GM10266 (cell line): ENCODE measurements around the gene ULBP2.
"Not testable (repeated sequence)": the region's sequence is repeated elsewhere in the genome, so short reads cannot be mapped to it uniquely, and the experiment has no call there.

ENCODE experiments used
- DNase-seq: peaks from one replicate; pipeline ENCODE4 v3.0.0; 2012; ENCODE audit errors: extremely low spot score
- CTCF ChIP-seq: IDR thresholded peaks from 2 replicates; pipeline ENCODE4 v1.5.1; 2012; ENCODE audit warnings: mild to moderate bottlenecking, low read depth; ENCODE audit not compliant: control insufficient read depth, insufficient read depth; ENCODE audit errors: missing control alignments

The ULBP2 gene

DNA sequence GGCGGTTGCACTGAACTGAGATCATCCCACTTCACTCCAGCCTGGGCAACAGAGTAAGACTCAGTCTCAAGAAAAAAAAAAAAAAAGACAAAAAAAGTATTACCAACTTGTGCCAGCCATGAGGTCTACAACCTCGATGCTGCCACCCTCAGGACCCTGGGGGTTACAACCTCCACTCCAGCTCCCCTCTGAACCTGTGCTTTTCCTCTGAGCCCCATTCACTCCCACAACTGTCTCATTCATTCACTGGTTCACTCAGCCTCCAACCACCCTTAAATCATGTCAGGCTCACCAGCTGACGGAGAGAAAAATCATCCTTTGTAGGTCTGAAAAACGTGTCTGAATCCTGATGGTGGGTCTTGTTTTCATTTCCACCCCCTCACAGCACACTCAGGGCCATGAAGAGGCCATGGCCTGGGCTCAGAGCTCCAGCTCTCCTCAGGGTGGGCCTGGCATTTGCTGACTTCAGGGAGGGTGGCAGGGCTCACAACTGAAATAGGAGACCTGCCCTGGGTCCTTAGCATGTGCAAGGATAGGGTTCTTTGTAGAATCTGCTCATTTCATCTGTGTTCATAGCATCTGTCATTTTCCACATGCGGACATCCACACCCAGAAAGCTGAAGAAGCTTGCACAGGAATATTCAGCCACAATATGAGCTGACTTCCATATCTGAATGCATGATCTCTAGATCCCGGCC is 20.1 kb downstream of the ULBP2 start:
- no peak for DNase-seq
- peak; percentile 2 for TF ChIP-seq CTCF

DNA sequence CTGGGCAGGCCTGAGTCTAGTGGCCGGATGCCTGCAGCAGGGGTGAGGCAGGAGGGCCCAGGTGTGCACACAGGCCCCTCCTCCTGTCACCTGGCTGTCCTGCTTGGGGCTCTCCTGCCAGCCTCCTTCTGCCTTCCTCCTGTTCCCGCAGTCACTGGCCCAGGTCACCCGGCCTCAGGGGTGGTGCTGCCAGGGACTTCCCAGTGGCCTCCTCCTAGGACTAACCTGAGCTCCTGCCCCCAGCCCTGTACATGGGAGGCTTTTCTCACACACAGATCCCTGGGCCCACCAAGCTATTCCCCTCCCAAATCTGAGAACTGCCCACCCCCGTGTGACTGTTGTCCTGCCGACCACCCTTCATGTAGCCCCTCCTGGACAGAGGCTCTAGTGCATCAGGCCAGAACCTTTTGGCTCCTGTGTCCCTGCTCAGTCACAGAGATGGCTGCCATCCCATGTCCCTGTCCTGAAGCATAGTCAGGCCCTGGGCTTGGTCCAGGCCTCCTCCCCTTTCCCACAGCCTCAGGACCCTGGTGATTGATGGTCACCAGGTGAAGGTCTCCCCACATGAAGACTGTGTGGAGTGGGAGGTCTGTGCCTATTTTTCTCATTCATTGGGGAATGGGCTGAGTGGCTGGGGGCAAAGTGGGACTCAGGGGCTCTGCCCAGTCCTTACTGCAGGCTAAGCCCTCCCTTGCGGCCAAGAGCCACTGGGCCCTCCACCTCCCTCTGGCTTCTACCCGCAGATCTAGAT is 20.8 kb downstream of the ULBP2 start:
- TF ChIP-seq CTCF, result no peak
- no peak for DNase-seq

- DNase-seq, result peak; percentile 46
Observed at GRCh38 chr6:149963212-149963461, 21.3 kb downstream of the ULBP2 start.

DNA sequence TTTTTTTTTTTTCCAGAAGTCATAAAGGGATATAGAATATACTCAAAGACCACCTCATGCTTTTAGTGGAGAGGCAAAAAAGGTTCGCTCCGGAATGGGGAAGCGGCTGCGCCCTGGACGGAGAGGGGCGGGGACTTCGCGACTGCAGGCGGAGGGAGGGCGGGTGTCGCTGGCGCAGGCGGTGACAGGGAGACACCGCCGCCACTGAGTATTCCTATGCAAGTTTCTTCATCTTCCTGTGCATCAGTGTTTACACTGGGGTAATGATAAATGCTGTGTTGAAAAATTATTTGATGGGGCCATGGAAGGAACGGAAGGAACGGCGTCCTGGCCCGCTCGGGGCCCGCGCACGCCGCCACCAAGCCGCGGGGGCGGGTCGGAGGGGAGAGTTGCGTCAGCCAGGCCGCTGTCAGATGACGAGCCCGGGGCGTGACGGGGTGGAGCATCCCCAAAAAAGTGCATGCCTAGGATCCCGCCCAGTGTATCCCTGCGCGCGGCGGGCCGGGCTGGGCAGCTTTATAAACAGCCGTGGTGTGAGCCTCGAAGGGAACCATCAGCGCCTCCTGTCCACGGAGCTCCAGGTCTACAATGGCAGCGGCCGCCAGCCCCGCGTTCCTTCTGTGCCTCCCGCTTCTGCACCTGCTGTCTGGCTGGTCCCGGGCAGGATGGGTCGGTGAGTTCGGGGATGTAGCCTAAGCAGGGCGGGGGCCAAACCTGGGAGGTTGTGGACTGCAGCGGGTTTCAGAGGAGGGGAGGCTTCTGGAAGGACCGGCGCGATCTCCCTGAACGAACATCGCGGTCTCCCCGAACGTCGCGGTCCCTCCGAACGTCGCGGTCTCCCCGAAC is 21.9 kb downstream of the ULBP2 start, which contains the start of gene ULBP1:
Gene ULBP1 (plus strand): TSS at position 482 of the 846 bp plus-strand sequence. CDS start 107 bp downstream, at position 589.
- peak; percentile 64 for DNase-seq
- no peak for TF ChIP-seq CTCF

More at GRCh38 chr6:149963212-149963461, 21.3 kb downstream of the ULBP2 start:
- no peak for TF ChIP-seq CTCF

DNA sequence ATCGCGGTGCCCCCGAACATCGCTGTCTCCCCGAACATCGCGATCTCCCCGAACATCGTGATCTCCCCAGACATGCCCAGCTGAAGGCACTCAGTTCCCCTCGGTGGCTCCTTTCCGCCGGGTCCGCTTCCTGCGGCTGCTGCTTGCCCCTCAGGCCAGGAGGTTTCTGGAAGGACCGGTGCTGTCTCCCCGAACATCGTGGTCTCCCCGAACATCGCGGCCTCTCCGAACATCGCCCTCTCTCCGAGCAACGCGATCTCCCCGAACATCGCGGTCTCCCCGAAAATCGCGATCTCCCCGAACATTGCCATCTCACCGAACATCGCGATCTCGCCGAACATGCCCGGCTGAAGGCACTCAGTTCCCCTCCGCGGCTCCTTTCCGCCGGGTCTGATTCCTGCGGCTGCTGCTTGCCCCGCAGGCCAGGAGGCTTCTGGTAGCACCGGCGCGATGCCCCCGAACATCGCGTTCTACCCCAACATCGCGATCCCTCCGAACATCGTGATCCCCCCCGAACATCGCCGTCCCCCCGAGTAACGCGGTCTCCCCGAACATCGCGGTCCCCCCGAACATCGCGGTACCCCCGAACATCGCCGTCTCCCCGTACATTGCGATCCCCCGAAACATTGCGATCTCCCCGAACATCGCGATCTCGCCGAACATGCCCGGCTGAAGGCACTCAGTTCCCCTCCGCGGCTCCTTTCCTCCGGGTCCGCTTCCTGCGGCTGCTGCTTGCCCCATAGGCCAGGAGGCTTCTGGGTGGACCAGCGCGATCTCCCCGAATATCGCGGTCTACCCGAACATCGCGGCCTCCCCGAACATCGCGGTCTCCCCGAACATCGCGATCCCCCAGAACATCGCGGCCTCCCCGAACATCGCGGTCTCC is 22.7 kb downstream of the ULBP2 start:
- no peak for DNase-seq
- TF ChIP-seq CTCF, result no peak

DNA sequence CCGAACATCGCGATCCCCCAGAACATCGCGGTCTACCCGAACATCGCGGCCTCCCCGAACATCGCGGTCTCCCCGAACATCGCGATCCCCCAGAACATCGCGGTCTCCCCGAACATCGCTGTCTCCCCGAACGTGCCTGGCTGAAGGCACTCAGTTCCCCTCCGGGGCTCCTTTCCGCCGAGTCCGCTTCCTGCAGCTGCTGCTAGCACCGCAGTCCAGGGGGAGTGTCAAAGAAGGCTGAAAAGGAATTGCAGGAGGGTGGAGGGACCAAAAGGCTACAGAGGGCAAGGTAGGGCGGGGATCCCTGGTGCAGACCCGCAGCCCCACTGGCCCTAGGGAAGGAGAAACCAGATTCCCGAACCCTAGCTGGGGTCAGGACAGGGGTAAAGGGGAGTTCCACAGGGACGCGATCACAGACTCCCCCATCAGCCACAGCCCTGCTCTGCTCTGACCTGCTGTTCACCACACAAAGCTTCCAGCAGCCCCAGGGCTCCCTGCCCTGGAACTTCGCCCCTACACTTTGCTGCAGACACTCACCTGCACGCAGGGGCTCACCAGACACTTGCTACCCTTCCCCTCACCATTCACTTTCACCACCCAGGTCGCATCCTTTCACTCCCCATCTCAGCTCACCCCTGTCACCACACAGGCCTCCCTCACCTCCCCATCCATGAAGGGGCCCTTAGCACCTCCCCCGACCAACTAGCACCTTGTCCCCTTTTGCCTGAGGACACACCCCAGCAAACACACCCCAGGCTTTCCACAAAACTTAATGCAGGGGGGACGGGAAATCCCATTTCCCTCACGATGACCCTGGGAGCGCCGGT is 23.6 kb downstream of the ULBP2 start:
- no peak for TF ChIP-seq CTCF

DNA sequence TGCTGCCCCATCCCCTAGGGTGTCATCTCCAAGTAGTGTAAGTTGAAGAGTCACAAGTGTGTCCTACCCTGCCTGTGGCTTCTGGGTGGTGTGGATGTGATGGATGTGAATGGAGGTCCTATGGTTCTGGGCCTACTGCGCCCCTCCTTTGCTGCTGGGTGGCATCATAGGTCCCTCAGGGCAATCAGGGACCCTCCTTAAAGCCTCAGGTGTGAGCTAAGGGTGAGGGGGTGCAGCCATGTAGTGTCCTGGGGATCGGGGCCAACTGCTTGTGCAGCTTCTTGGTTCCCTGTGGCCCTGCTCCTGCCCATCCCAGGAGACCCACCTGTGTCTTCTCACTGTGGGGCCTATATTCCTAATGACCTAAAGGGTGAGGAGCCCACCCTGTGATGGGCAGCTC is 24.5 kb downstream of the ULBP2 start:
- not testable (repeated sequence) for DNase-seq

More for the DNA sequence above, 23.6 kb downstream of the ULBP2 start:
- DNase-seq, result no peak
